ENCODE results near the gene GBA2.
A peak's percentile ranks its signal among the peaks of the same experiment; 100 is the strongest.

The GBA2 gene

GRCh38 chr9:35743880-35744518, 5.0 kb downstream of the GBA2 start:
- TF ChIP-seq Cebpa-rat (IDR thresholded peaks at IDR 0.05), result no peak
- Histone ChIP-seq H3K36me3 (peaks cover 40% of the 10 kb centered on the region), H3K4me1 (peaks cover 54% of the 10 kb centered on the region), H3K9me3 (no peaks in the 10 kb centered on the region), H3K27me3 (no peaks in the 10 kb centered on the region), H4K20me1 (no peaks in the 10 kb centered on the region; the same call in 1 of the 2 replicates), H3K4me2 (no peak overlapping the region; the same call in 1 of the 2 replicates), H3K4me3 (no peak overlapping the region), H3K9ac (no peak overlapping the region), H3K27ac (no peak overlapping the region)

- Histone ChIP-seq H3K27me3 (no peaks in the 10 kb centered on the region), H3K4me1 (peaks cover 54% of the 10 kb centered on the region), H3K4me2 (no peak overlapping the region; the same call in 1 of the 2 replicates), H3K36me3 (peaks cover 46% of the 10 kb centered on the region), H3K27ac (no peak overlapping the region), H3K9me3 (no peaks in the 10 kb centered on the region), H4K20me1 (no peaks in the 10 kb centered on the region; the same call in 1 of the 2 replicates), H3K4me3 (no peak overlapping the region), H3K9ac (no peak overlapping the region)
- no peak for TF ChIP-seq Cebpa-rat (IDR thresholded peaks at IDR 0.05)
These were observed 5.6 kb downstream of the GBA2 start for GRCh38 chr9:35743452-35743851.

GRCh38 chr9:35741740-35742139, 7.3 kb downstream of the GBA2 start:
- Histone ChIP-seq H3K9ac (no peak overlapping the region), H3K4me1 (peaks cover 45% of the 10 kb centered on the region), H3K4me2 (peak overlapping the region; percentile 55), H3K4me3 (no peak overlapping the region), H3K36me3 (peaks cover 63% of the 10 kb centered on the region), H3K27ac (no peak overlapping the region), H3K9me3 (no peaks in the 10 kb centered on the region), H3K27me3 (no peaks in the 10 kb centered on the region), H4K20me1 (no peaks in the 10 kb centered on the region; the same call in 1 of the 2 replicates)
- TF ChIP-seq Cebpa-rat (IDR thresholded peaks at IDR 0.05), result no peak

GRCh38 chr9:35740243-35740642, 8.8 kb downstream of the GBA2 start:
- no peak for TF ChIP-seq Cebpa-rat (IDR thresholded peaks at IDR 0.05)
- no peaks in the 10 kb centered on the region for H4K20me1 ChIP-seq
- peaks cover 76% of the 10 kb centered on the region for H3K36me3 ChIP-seq
- H3K4me1 ChIP-seq, result peaks cover 30% of the 10 kb centered on the region
- H3K9me3 ChIP-seq, result no peaks in the 10 kb centered on the region
- no peak overlapping the region for H3K9ac ChIP-seq
- H3K27me3 ChIP-seq, result no peaks in the 10 kb centered on the region
- no peak overlapping the region for H3K4me2 ChIP-seq
- no peak overlapping the region for H3K27ac ChIP-seq
- no peak overlapping the region for H3K4me3 ChIP-seq

GRCh38 chr9:35738924-35739323, 10.1 kb downstream of the GBA2 start:
- no peaks in the 10 kb centered on the region for H3K9me3 ChIP-seq
- no peak overlapping the region for H3K27ac ChIP-seq
- H3K27me3 ChIP-seq, result no peaks in the 10 kb centered on the region
- peaks cover 77% of the 10 kb centered on the region for H3K36me3 ChIP-seq
- H3K4me2 ChIP-seq, result no peak overlapping the region
- H4K20me1 ChIP-seq, result no peaks in the 10 kb centered on the region
- no peak for TF ChIP-seq Cebpa-rat (IDR thresholded peaks at IDR 0.05)
- H3K9ac ChIP-seq, result no peak overlapping the region
- peaks cover 33% of the 10 kb centered on the region for H3K4me1 ChIP-seq
- no peak overlapping the region for H3K4me3 ChIP-seq

GRCh38 chr9:35738186-35738585, 10.8 kb downstream of the GBA2 start:
- H4K20me1 ChIP-seq, result no peaks in the 10 kb centered on the region
- no peak overlapping the region for H3K4me3 ChIP-seq
- no peaks in the 10 kb centered on the region for H3K27me3 ChIP-seq
- TF ChIP-seq Cebpa-rat (IDR thresholded peaks at IDR 0.05), result no peak
- H3K36me3 ChIP-seq, result peaks cover 74% of the 10 kb centered on the region
- peaks cover 34% of the 10 kb centered on the region for H3K4me1 ChIP-seq
- no peaks in the 10 kb centered on the region for H3K9me3 ChIP-seq
- H3K27ac ChIP-seq, result no peak overlapping the region
- H3K4me2 ChIP-seq, result no peak overlapping the region
- peak overlapping the region; percentile 27; the same call in 1 of the 2 replicates for H3K9ac ChIP-seq

GRCh38 chr9:35737143-35737542, 11.9 kb downstream of the GBA2 start:
- Histone ChIP-seq H3K9ac (no peak overlapping the region), H4K20me1 (no peaks in the 10 kb centered on the region), H3K4me1 (peaks cover 35% of the 10 kb centered on the region), H3K4me3 (no peak overlapping the region), H3K27me3 (no peaks in the 10 kb centered on the region), H3K36me3 (peaks cover 66% of the 10 kb centered on the region), H3K27ac (no peak overlapping the region), H3K4me2 (no peak overlapping the region), H3K9me3 (no peaks in the 10 kb centered on the region)
- no peak for TF ChIP-seq Cebpa-rat (IDR thresholded peaks at IDR 0.05)

GRCh38 chr9:35736201-35736633, 12.8 kb downstream of the GBA2 start:
- Histone ChIP-seq H3K4me3 (no peak overlapping the region), H3K27ac (no peak overlapping the region), H3K9ac (no peak overlapping the region; the same call in 1 of the 2 replicates), H3K36me3 (peaks cover 66% of the 10 kb centered on the region), H3K27me3 (no peaks in the 10 kb centered on the region), H3K4me1 (peaks cover 28% of the 10 kb centered on the region), H4K20me1 (peaks cover 3% of the 10 kb centered on the region), H3K4me2 (no peak overlapping the region), H3K9me3 (no peaks in the 10 kb centered on the region)
- no peak for TF ChIP-seq Cebpa-rat (IDR thresholded peaks at IDR 0.05)

GRCh38 chr9:35734096-35734495, 14.9 kb downstream of the GBA2 start:
- TF ChIP-seq Cebpa-rat (IDR thresholded peaks at IDR 0.05), result no peak
- Histone ChIP-seq H3K4me2 (peak overlapping the region; percentile 91), H3K27me3 (no peaks in the 10 kb centered on the region), H3K9me3 (no peaks in the 10 kb centered on the region), H4K20me1 (peaks cover 24% of the 10 kb centered on the region), H3K4me1 (peaks cover 49% of the 10 kb centered on the region), H3K9ac (0 out of 2 replicates have a peak overlapping the region, but pooled peaks have one; percentile 0), H3K27ac (no peak overlapping the region), H3K36me3 (peaks cover 46% of the 10 kb centered on the region), H3K4me3 (no peak overlapping the region)

- Histone ChIP-seq H3K4me2 (peak overlapping the region; percentile 91), H3K4me1 (peaks cover 57% of the 10 kb centered on the region), H3K27ac (peak overlapping the region; percentile 61), H3K36me3 (peaks cover 35% of the 10 kb centered on the region), H4K20me1 (peaks cover 36% of the 10 kb centered on the region), H3K9me3 (no peaks in the 10 kb centered on the region), H3K4me3 (peak overlapping the region; percentile 89), H3K9ac (peak overlapping the region; percentile 88), H3K27me3 (no peaks in the 10 kb centered on the region)
- TF ChIP-seq Cebpa-rat (IDR thresholded peaks at IDR 0.05), result no peak
These were observed 16.1 kb downstream of the GBA2 start for GRCh38 chr9:35732800-35733541.

Measured in BLaER1 (cell line).